ENCODE data around the gene SLC39A7.

DNA sequence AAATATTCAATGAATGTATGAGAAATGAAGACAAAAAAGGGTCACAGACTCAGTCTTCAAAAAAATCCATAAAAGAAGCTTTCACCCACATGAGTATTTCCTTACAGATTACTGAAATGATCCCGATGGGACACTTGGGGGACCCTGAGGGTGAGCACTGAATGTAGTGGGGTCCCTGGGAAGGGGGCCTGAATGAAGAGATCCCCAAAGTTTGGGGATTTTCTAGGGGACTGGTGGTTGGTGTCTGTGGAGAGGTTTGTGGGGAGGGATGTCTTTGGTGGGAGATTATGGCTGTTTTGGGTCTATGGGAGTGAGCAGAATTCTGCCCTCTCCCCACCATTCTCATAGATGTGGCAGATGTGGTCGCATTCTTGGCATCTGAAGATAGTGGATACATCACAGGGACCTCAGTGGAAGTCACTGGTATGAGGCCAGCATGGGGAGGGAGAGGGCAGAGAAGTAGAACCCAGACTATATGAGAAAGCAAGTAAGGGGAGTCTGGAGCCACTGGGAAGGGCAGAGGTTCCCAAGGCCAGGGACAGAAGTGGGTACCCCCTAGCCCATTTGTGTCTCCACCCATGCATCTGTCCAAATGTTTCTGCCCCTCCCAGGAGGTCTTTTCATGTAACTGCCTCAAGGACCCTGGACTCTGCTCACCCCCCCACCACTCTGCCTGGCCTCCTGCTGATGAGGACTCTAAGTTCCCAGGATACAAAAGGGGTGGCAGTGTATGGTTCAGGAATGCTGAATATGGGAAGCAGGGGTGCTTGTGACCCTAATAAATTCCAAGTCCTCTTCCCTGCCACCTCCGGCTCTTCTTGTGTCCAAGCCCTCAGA lies 5.6 kb downstream of the SLC39A7 start:
- TF ChIP-seq RARB (CRISPR knock-in tag; IDR thresholded peaks at IDR 0.05) = no peak
- TF ChIP-seq GLIS3 (CRISPR knock-in tag; IDR thresholded peaks at IDR 0.05) = no peak
